Measurements from ENCODE around the gene LGALS1.

LGALS1 gene

DNA sequence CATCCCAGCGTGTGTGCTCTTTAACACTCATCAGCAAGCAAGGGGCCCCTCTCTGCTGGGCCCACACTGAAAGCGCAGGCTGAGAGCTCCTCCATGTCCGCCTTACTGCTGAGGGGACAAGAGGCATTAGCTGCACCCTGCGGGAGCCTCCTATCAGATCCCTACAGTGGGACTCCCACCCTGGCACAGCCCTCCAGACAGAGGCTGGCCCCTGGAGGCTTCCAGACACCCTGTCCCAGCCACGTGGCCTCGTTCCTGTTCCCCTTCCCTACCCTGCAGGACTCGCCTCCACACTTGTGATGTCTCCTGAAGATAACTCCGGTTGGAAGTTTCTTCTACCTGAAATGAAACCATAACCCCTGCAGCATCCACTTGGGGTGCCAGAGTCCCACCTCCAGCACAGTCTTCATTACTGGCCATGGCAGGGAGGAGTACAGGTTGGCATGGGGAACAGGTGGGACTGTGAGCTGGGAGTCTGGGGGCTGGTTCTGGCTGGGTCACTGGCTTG lies 41.0 kb upstream of the LGALS1 start:
- peak overlapping the region; percentile 87 for H3K27ac ChIP-seq (replicated peaks)
- no peaks in the 10 kb centered on the region for H3K27me3 ChIP-seq (ENCODE audit: insufficient read depth, poor library complexity, severe bottlenecking)
- TF ChIP-seq, protein P1, sequence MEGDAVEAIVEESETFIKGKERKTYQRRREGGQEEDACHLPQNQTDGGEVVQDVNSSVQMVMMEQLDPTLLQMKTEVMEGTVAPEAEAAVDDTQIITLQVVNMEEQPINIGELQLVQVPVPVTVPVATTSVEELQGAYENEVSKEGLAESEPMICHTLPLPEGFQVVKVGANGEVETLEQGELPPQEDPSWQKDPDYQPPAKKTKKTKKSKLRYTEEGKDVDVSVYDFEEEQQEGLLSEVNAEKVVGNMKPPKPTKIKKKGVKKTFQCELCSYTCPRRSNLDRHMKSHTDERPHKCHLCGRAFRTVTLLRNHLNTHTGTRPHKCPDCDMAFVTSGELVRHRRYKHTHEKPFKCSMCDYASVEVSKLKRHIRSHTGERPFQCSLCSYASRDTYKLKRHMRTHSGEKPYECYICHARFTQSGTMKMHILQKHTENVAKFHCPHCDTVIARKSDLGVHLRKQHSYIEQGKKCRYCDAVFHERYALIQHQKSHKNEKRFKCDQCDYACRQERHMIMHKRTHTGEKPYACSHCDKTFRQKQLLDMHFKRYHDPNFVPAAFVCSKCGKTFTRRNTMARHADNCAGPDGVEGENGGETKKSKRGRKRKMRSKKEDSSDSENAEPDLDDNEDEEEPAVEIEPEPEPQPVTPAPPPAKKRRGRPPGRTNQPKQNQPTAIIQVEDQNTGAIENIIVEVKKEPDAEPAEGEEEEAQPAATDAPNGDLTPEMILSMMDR (IDR thresholded peaks at IDR 0.05; ENCODE audit: insufficient read depth, low read length): peak; percentile 1
- TF ChIP-seq SPI1 (IDR thresholded peaks at IDR 0.05; ENCODE audit: borderline replicate concordance, low read depth): no peak; the same call in 1 of the 2 replicates
- DNase-seq (ENCODE audit: low read depth in 1 of 2, low spot score in 1 of 2): peak; percentile 47 to 57
- no peak overlapping the region for H3K4me3 ChIP-seq (replicated peaks; ENCODE audit: insufficient read depth, low read length)

DNA sequence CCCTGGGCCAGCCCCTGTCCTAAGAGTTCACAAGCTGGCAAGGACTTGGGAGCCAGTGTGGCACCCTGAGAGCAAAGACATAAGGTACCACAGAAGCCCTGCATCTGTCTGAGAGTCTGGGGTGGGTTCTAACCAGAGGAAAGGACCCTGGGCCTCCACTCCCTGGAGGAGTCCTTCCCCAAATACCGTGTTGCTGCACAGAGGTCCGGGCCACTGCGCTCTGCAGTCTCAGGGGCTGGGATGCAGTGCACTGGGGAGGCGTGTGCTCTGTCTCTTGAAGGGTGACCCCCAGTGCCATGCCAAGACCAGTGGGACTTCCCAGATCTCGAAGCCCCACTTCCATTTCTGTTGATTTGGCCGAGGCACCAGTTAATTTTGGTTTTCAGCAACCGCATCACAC lies 40.3 kb upstream of the LGALS1 start:
- H3K4me3 ChIP-seq (replicated peaks; ENCODE audit: insufficient read depth, low read length): no peak overlapping the region
- DNase-seq (ENCODE audit: low read depth in 1 of 2, low spot score in 1 of 2): no peak
- H3K27ac ChIP-seq (replicated peaks): peak overlapping the region; percentile 87
- H3K27me3 ChIP-seq (ENCODE audit: insufficient read depth, poor library complexity, severe bottlenecking): no peaks in the 10 kb centered on the region
- TF ChIP-seq, protein P2, sequence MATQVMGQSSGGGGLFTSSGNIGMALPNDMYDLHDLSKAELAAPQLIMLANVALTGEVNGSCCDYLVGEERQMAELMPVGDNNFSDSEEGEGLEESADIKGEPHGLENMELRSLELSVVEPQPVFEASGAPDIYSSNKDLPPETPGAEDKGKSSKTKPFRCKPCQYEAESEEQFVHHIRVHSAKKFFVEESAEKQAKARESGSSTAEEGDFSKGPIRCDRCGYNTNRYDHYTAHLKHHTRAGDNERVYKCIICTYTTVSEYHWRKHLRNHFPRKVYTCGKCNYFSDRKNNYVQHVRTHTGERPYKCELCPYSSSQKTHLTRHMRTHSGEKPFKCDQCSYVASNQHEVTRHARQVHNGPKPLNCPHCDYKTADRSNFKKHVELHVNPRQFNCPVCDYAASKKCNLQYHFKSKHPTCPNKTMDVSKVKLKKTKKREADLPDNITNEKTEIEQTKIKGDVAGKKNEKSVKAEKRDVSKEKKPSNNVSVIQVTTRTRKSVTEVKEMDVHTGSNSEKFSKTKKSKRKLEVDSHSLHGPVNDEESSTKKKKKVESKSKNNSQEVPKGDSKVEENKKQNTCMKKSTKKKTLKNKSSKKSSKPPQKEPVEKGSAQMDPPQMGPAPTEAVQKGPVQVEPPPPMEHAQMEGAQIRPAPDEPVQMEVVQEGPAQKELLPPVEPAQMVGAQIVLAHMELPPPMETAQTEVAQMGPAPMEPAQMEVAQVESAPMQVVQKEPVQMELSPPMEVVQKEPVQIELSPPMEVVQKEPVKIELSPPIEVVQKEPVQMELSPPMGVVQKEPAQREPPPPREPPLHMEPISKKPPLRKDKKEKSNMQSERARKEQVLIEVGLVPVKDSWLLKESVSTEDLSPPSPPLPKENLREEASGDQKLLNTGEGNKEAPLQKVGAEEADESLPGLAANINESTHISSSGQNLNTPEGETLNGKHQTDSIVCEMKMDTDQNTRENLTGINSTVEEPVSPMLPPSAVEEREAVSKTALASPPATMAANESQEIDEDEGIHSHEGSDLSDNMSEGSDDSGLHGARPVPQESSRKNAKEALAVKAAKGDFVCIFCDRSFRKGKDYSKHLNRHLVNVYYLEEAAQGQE (IDR thresholded peaks at IDR 0.05; ENCODE audit: insufficient replicate concordance, low read depth): no peak
- no peak for TF ChIP-seq SPI1 (IDR thresholded peaks at IDR 0.05; ENCODE audit: borderline replicate concordance, low read depth)

DNA sequence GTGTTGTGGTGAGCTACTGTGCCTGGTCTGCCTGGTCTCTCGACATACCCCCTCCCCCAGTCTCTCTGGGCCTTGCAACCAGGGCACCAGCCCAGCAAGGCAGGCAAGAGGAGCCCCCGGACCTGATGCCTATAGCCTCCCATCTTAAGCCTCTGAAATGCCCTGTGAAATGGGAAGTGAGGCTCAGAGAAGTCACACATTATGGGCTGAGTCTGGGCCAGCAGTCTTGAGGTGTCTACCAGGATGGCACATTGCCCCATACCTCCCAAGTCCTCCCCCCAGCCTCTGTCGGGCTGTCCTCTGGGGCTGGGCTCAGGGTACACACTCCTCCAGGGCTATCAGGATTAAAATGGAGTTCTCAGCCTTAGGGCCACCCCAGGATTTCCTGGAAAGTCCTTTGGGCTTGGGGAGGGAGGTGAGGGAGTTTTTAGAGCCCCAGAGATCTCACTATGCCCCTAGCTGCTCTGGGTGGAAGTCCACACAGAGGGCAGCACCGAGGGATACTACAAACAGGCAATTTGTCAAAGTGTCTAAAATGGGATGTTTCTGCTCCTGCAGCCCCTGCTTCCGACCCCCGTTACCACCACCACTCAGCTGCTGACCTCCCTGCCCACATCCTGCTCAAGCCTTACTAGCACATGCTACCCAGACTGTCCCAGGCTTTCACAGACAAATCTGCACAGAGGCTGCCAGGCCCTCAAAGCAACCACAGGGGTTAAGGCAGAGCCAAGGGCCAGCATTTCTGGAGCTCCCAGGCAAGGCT lies 39.1 kb upstream of the LGALS1 start:
- no peaks in the 10 kb centered on the region for H3K27me3 ChIP-seq (ENCODE audit: insufficient read depth, poor library complexity, severe bottlenecking)
- TF ChIP-seq, protein P2 (IDR thresholded peaks at IDR 0.05; ENCODE audit: insufficient replicate concordance, low read depth): no peak
- no peak for TF ChIP-seq GABPA (IDR thresholded peaks at IDR 0.05; ENCODE audit: low read depth)
- TF ChIP-seq POLR2AphosphoS5 (IDR thresholded peaks at IDR 0.05; ENCODE audit: low read depth): 0 out of 2 replicates have a peak, but pooled peaks have one; percentile 4
- TF ChIP-seq SPI1 (IDR thresholded peaks at IDR 0.05; ENCODE audit: borderline replicate concordance, low read depth): peak; percentile 76; the same call in 1 of the 2 replicates
- TF ChIP-seq, protein P1 (IDR thresholded peaks at IDR 0.05; ENCODE audit: insufficient read depth, low read length): peak; percentile 26
- peak overlapping the region; percentile 87 for H3K27ac ChIP-seq (replicated peaks)
- H3K4me3 ChIP-seq (replicated peaks; ENCODE audit: insufficient read depth, low read length): no peak overlapping the region
- DNase-seq (ENCODE audit: low read depth in 1 of 2, low spot score in 1 of 2): peak in 1 of 2 experiments; percentile 81

DNA sequence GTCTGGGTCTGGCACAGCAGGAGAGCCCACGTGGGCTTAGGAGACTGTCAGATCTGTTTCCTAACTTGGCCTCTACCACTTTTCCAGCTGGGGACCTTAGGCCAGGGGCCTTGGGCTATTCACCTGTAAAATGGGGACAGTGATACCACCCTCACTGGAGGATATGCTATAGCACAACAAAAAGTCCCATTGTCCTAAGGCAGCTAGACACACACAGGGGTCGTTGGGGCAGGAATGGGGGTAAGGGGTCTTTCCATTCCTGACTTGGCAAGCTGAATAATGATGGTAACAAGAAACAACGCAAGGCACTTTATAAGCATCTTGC lies 38.5 kb upstream of the LGALS1 start:
- H3K4me3 ChIP-seq (replicated peaks; ENCODE audit: insufficient read depth, low read length): no peak overlapping the region
- peak overlapping the region; percentile 87 for H3K27ac ChIP-seq (replicated peaks)
- TF ChIP-seq GABPA (IDR thresholded peaks at IDR 0.05; ENCODE audit: low read depth) (no peak), SPI1 (IDR thresholded peaks at IDR 0.05; ENCODE audit: borderline replicate concordance, low read depth) (no peak), POLR2AphosphoS5 (IDR thresholded peaks at IDR 0.05; ENCODE audit: low read depth) (no peak)
- TF ChIP-seq, protein P1 (IDR thresholded peaks at IDR 0.05; ENCODE audit: insufficient read depth, low read length): no peak
- TF ChIP-seq, protein P2 (IDR thresholded peaks at IDR 0.05; ENCODE audit: insufficient replicate concordance, low read depth): no peak
- DNase-seq (ENCODE audit: low read depth in 1 of 2, low spot score in 1 of 2): no peak
- no peaks in the 10 kb centered on the region for H3K27me3 ChIP-seq (ENCODE audit: insufficient read depth, poor library complexity, severe bottlenecking)
